C1 segment of cervical spinal cord (tissue), 14 donors: Measurements from ENCODE around the gene SYTL1.

Experiments used
- DNase-seq, 14 donors: peaks; one replicate each; lab custom pipeline; 2025; lab: John Stamatoyannopoulos, UW

Gene SYTL1, protein sequence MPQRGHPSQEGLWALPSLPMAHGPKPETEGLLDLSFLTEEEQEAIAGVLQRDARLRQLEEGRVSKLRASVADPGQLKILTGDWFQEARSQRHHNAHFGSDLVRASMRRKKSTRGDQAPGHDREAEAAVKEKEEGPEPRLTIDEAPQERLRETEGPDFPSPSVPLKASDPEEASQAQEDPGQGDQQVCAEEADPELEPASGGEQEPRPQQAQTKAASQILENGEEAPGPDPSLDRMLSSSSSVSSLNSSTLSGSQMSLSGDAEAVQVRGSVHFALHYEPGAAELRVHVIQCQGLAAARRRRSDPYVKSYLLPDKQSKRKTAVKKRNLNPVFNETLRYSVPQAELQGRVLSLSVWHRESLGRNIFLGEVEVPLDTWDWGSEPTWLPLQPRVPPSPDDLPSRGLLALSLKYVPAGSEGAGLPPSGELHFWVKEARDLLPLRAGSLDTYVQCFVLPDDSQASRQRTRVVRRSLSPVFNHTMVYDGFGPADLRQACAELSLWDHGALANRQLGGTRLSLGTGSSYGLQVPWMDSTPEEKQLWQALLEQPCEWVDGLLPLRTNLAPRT

GRCh38 chr1:27341525-27342252, at the start of gene SYTL1:
SYTL1 (plus strand) TSS chr1:27342022; CDS start chr1:27345335, 3,313 bp downstream.
- peak in 1 of 14 donors; percentile 78 for DNase-seq

GRCh38 chr1:27292106-27292505, 49.7 kb upstream of the SYTL1 start:
- no peak for DNase-seq

GRCh38 chr1:27293915-27294314, 47.9 kb upstream of the SYTL1 start:
- no peak for DNase-seq

DNA sequence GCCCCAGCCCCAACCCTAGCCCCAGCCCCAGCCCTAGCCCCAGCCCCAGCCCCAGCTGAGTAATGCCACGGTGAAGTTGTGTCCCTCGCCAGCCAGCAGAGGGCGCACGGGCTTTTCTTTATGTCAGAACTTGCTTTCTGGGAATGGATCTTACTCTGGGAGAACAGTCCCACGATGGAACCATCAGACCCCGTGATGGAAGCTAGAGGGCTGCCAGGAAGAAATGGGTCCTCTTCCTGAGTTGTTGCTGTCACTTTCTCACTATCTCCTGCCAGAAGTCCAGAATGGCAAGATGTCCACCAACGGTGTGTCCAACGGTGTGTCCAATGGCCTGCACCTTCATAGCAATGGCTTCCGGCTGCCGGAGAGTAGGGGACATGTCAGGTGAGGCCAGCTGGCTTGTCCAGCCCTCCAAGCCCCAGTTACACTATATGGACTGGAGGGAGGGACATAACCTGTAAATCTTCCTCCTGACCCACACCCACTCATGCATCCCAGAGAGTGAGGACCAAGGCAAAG, 45.0 kb upstream of the SYTL1 start:
- DNase-seq, result peak in 11 of 14 donors; percentile 6 to 69 (median 39)

DNA sequence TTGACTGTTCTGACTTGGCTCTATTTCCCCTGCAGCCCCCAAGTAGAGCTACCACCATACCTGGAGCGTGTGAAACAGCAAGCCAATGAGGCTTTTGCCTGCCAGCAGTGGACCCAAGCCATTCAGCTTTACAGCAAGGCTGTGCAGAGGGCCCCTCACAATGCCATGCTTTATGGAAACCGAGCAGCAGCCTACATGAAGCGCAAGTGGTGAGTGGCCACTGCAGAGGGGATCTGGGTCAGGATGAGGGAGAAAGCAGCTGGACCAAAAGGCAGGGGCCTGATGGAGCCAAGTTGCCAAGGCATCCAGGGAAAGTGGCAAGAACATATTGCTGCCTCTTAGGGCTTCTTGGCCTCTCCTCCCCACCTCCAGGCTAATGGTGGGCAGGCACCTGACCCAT, 43.9 kb upstream of the SYTL1 start:
- peak in 2 of 14 donors; percentile 3 to 6 for DNase-seq

DNA sequence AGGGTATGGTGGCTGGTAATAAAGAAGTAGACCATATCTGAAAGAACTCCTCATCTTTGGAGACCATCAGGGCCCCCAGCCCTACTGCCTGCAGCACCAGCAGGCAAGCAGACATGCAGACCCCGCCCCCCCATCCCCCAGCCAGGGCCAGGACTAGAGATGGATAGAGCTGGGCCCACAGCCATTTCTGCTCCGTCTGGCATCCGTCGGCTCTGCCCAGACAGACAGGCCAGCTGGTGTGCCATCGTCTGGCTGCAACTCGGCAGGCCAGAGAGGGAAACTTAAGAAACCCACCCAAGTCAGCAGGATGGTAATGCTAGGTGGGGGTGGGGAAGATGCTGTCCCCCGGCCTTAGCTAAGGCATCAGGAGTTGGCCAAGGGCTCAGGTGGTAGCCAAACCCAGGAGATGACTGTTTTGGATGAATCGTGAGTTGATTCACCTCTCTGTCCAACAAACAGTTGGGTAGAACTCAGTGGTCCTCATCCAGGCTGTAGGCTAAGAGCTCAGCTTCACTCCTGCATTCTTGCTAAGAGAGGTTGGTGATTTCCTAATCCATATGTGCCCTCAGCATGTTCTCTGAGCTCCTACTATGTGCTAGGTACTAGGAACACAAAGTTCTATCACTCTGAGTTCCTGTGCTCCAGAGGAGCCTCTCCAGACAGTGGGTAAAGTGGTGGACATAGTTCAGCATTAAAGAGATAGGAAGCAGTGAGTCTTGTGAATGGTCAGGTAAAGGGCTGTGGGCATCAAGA, 43.0 kb upstream of the SYTL1 start:
- peak in 5 of 14 donors; percentile 8 to 43 (median 12) for DNase-seq

DNA sequence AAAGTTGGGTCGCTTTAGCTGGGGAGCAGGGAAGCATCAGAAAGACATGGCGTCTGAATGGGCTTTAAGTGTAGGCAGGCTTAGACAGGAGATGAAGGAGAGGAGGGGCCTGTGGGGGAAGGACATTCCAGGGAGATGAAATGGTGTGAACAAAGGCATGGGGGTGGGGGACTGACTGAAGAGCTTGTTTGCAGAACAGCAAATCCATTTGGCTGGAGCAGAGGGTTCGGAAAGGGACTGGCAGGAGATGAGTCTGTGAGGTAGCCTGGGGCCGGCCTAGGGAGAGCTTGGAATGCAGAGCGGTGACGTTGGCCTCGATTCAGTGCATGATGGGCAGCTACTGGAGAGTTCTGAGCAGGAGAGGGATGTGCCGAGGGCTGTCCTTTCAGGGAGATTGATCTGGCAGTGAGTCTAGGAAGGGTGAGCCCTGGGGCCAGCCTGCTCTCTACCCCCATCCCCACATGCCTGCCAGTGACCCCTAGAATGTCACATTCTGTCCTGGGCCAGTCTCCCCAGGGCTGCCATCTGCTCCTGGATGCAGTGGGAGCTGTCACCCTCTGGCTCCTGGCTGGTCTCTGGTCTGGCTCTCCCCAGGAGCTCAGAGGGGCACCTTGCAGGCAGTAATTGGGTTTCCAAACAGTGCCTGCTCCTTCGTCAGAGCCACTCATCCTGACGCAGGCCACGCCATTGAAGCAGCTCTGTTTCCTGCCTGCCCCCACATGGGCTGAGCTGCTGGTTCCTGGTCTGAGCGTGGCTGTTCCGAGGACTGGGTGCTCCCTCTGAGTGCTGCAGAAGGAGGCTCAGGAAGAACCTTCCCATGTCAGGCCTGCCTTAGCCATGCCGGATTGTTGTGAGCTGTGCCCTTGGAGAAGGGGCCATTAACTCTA, 42.2 kb upstream of the SYTL1 start:
- peak in 11 of 14 donors; percentile 37 to 97 (median 68) for DNase-seq

DNA sequence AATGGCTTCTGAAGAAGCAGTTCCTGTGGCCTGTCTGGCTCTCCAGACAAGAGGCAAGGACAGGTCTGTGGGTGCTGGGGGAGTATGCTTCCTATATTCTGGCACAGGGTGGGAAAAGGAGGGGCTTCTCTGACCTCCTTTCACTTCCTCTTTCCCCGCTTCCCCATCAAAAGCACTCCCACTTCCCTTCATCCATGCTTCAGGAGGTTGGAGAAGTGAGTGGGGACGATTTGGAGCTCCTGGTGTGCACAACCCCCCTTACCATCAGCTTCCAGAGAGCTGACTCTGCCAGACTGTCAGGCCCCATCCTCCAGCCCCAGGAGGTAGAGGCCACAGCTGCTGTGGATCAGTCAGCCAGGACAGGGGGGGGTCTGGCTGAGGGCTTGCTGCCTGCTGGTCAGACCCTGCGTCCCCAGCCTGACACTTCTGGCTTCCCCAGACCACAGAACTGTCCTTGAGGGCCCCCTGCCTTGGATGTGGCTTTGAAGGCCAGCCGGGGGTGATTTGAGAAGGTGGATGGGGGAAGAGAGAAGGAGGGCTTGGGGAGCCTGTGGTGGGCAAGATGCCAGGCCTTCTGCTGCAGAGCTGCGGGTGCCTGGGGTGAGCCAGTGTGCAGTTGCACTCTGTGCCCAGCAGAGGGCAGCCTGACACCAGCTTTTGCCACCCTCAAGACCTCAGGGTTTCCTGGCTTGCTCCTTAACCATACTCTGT, 41.3 kb upstream of the SYTL1 start:
- peak; percentile 27 to 93 (median 80) for DNase-seq

GRCh38 chr1:27301052-27301422, 40.8 kb upstream of the SYTL1 start:
- no peak for DNase-seq

DNA sequence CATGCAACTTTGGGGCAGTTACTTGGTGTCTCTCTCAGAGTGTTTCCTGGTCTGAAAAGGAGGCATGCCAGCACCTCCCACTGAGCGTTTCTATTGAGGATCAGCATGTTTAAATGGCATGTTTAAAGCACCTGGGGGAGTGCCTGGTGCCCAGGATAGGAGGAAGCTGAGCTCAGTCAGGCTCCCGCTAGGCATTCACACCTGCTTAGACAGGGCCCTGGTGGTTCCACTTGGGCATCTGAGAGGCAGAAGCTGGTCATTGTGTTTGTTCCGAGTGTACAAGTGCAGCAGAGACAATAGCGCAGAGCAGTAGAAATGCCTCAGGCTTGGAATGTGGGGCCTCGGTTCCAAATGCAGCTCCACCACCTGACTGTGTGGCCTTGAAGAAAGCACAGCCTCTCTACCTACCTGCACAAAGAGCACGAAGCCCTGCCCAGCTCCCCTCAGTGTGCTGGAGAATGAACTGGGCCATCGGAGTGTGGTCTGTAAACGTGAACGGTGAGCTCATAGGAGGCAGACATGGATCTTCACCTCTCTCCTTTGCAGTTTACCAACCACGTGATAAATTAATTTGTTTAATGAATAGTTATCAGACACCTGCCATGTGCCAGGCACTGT, 40.1 kb upstream of the SYTL1 start:
- DNase-seq, result peak in 1 of 14 donors; percentile 39

DNA sequence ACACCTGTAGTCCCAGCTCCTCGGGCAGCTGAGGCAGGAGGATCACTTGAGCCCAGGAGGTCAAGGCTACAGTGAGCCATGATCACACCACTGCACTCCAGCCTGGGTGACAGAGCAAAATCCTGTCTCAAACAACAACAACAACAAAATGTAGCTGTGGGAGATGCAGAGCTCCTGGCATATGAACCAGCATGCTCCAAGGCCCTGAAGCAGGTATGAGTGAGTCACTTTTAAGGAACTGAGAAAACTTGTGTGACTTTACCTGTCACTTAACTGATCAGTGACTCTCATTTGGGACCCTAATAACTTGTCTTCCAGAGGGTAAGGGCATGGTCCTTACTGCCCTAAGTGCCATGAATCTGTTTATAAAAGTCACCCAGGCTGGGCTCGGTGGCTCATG, 39.2 kb upstream of the SYTL1 start:
- no peak for DNase-seq

- DNase-seq, result no peak
Measured at GRCh38 chr1:27303509-27303908, 38.3 kb upstream of the SYTL1 start.

- no peak for DNase-seq
Measured at GRCh38 chr1:27306071-27306470, 35.8 kb upstream of the SYTL1 start.

- no peak for DNase-seq
Measured at GRCh38 chr1:27306892-27307761, 34.7 kb upstream of the SYTL1 start.

GRCh38 chr1:27307874-27308598, 33.8 kb upstream of the SYTL1 start:
- DNase-seq, result no peak

GRCh38 chr1:27314169-27314568, 27.7 kb upstream of the SYTL1 start:
- no peak for DNase-seq

DNA sequence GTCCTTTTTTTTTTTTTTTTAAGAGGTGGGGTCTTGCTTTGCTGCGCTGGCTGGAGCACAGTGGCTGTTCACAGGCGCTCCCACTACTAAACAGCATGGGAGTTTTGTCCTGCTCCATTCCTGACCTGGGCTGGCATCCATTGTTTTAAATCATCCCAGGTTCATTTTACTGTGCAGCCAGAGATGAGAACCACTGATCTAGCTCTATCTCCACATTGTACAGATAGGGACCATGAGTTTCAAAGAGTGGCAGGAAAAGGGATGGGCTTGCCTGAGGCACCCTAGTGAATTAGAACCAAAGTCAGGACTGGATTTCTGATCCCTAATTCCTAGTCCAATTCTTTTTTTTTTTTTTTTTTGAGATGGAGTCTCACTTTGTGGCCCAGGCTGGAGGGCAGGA, 27.1 kb upstream of the SYTL1 start:
- DNase-seq, result no peak

DNA sequence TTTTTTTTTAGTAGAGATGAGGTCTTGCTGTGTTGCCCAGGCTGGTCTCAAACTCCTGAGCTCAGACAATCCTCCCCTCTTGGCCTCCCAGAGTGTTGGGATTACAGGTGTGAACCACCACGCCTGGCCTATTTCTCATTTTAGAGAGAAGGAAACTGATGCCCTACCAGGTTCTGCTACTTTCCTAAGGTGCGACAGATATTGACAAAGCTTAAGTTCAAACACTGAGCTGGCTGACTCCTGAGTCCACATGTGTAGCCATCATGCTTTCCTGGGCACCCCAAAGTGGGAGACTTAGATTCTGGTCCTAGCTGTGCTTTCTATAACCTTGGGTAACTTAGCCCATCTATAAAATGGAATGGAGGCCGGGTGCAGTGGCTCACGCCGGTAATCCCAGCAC, 25.0 kb upstream of the SYTL1 start:
- no peak for DNase-seq
